GM10266 (cell line): ENCODE results near the gene DLL4.
"Not testable (repeated sequence)": the region's sequence is repeated elsewhere in the genome, so short reads cannot be mapped to it uniquely, and the experiment has no call there.

Source experiments
- DNase-seq: peaks from one replicate; pipeline ENCODE4 v3.0.0; 2012; ENCODE audit errors: extremely low spot score
- CTCF ChIP-seq: IDR thresholded peaks from 2 replicates; pipeline ENCODE4 v1.5.1; 2012; ENCODE audit warnings: mild to moderate bottlenecking, low read depth; ENCODE audit not compliant: control insufficient read depth, insufficient read depth; ENCODE audit errors: missing control alignments

DLL4 gene

GRCh38 chr15:40960151-40960885 is 31.2 kb downstream of the DLL4 start:
- no peak for TF ChIP-seq CTCF
- no peak for DNase-seq

- no peak for TF ChIP-seq CTCF
- DNase-seq, result no peak
Observed at GRCh38 chr15:40960925-40961324, 31.8 kb downstream of the DLL4 start.

- not testable (repeated sequence) for DNase-seq
Observed at GRCh38 chr15:40961740-40962139, 32.6 kb downstream of the DLL4 start.

GRCh38 chr15:40962317-40962716 is 33.2 kb downstream of the DLL4 start:
- not testable (repeated sequence) for DNase-seq

GRCh38 chr15:40963201-40963600 is 34.1 kb downstream of the DLL4 start:
- TF ChIP-seq CTCF, result no peak
- DNase-seq, result no peak

GRCh38 chr15:40964006-40964405 is 34.9 kb downstream of the DLL4 start:
- no peak for TF ChIP-seq CTCF
- DNase-seq, result no peak

GRCh38 chr15:40964634-40965033 is 35.5 kb downstream of the DLL4 start:
- TF ChIP-seq CTCF, result no peak
- DNase-seq, result no peak

GRCh38 chr15:40968290-40969085 is 39.3 kb downstream of the DLL4 start:
- no peak for TF ChIP-seq CTCF
- no peak for DNase-seq
